H1 (cell line): ENCODE measurements around the gene SCARB1. TPM values are rescaled to one million over a fixed set of nuclear protein-coding genes. Genes with fewer than 3 reads are reported as not detected.

Experiments
- CTCF ChIA-PET: fragments of 300-600 bp; sonication (Branson Sonifier 250); formaldehyde crosslinking; loops from one replicate; lab custom pipeline; 2021; ENCODE audit not compliant: partially characterized antibody; lab: Charles Lee
- POLR2A ChIA-PET: fragments of 300-600 bp; sonication (Branson Sonifier 250); formaldehyde crosslinking; loops from one replicate; lab custom pipeline; 2021; ENCODE audit warnings: inconsistent platforms; ENCODE audit not compliant: partially characterized antibody; lab: Charles Lee
- DNase-seq, 2 experiments: peaks; one replicate each; pipeline versions ENCODE4 v3.0.0 to v3.0.0-alpha.2; 2010 to 2022; ENCODE audit warnings: low spot score in 2 of 2, low read depth in 1 of 2, mixed read lengths in 1 of 2
- FAIRE-seq: peaks from 2 replicates; lab custom pipeline; 2011; peaks lifted over from hg19 to GRCh38; lab: Jason Lieb, UNC
- H2AFZ ChIP-seq: 2 replicates; pipeline ENCODE4 v1.8.1; 2012; ENCODE audit warnings: low read length, inconsistent platforms
- H2AK5ac ChIP-seq: 2 replicates; pipeline ENCODE4 v1.6.1; 2013; ENCODE audit warnings: low read depth, low read length
- H2BK120ac ChIP-seq: replicated peaks from 2 replicates; pipeline ENCODE3; 2013; ENCODE audit warnings: low read depth, low read length, inconsistent platforms
- H2BK12ac ChIP-seq: 2 replicates; pipeline ENCODE4 v1.6.1; 2013; ENCODE audit warnings: low read depth, low read length
- H2BK15ac ChIP-seq: 2 replicates; pipeline ENCODE4 v1.6.1; 2013; ENCODE audit warnings: low read length
- H2BK20ac ChIP-seq: 2 replicates; pipeline ENCODE4 v1.6.1; 2013; ENCODE audit warnings: low read length
- H2BK5ac ChIP-seq: 2 replicates; pipeline ENCODE4 v1.6.1; 2013; ENCODE audit warnings: low read depth, low read length
- H3K14ac ChIP-seq: 2 replicates; pipeline ENCODE4 v1.6.1; 2013; ENCODE audit warnings: inconsistent platforms; ENCODE audit not compliant: insufficient read length
- H3K18ac ChIP-seq: 2 replicates; pipeline ENCODE4 v1.6.1; 2013; ENCODE audit warnings: low read length; ENCODE audit errors: extremely low read depth
- H3K23ac ChIP-seq: 2 replicates; pipeline ENCODE4 v1.6.1; 2013; ENCODE audit warnings: inconsistent platforms; ENCODE audit not compliant: insufficient read length
- H3K23me2 ChIP-seq: 2 replicates; pipeline ENCODE4 v1.6.1; 2013; ENCODE audit warnings: low read depth, low read length
- H3K27ac ChIP-seq: 2 replicates; pipeline ENCODE4 v1.6.1; 2011; ENCODE audit warnings: low read depth, low read length, inconsistent platforms
- H3K27me3 ChIP-seq, 4 experiments: replicated peaks in 1 of 4; 1 replicate in 1 of 4; 2 replicates in 3 of 4; pipeline versions ENCODE4 v1.6.1 to v1.8.1; 2011 to 2013; ENCODE audit warnings: low read length in 3 of 4, mild to moderate bottlenecking in 3 of 4, inconsistent platforms in 2 of 4, mixed read lengths in 2 of 4, moderate library complexity in 1 of 4; ENCODE audit not compliant: control insufficient read depth in 3 of 4, insufficient read depth in 3 of 4; ENCODE audit errors: extremely low read depth in 1 of 4
- H3K36me3 ChIP-seq, 4 experiments: 2 replicates each; pipeline versions ENCODE4 v1.6.1 to v1.8.1; 2011 to 2013; ENCODE audit warnings: mild to moderate bottlenecking in 4 of 4, low read length in 3 of 4, moderate library complexity in 2 of 4, control low read depth in 1 of 4, inconsistent platforms in 1 of 4; ENCODE audit not compliant: insufficient read depth in 4 of 4, control insufficient read depth in 2 of 4
- H3K4ac ChIP-seq: replicated peaks from 2 replicates; pipeline ENCODE3; 2013; ENCODE audit warnings: low read length, low read depth, mixed read lengths, inconsistent platforms; ENCODE audit not compliant: insufficient read length
- H3K4me1 ChIP-seq, 4 experiments: replicated peaks in 1 of 4; 1 replicate in 1 of 4; 2 replicates in 3 of 4; pipeline versions ENCODE4 v1.6.1 to v1.8.1; 2011 to 2013; ENCODE audit warnings: low read length in 3 of 4, inconsistent platforms in 2 of 4, mixed read lengths in 1 of 4; ENCODE audit not compliant: insufficient read depth in 4 of 4, control insufficient read depth in 3 of 4
- H3K4me2 ChIP-seq, 2 experiments: 2 replicates each; pipeline versions ENCODE4 v1.6.1 to v1.8.1; 2011 to 2013; ENCODE audit warnings: low read depth in 2 of 2, low read length in 2 of 2, control low read depth in 1 of 2, inconsistent platforms in 1 of 2, mild to moderate bottlenecking in 1 of 2; ENCODE audit not compliant: insufficient read depth in 1 of 2
- H3K4me3 ChIP-seq, 4 experiments: fragments of 200-600, 300-600 bp in 1 of 4; sonication (generic), shearing (Covaris generic), sonication (Bioruptor Twin) in 1 of 4; 2 replicates each; pipeline versions ENCODE4 v1.5.1 to v1.8.1; 2011 to 2016; ENCODE audit warnings: low read length in 4 of 4, low read depth in 3 of 4, control low read depth in 2 of 4, inconsistent platforms in 2 of 4, mild to moderate bottlenecking in 2 of 4, mixed read lengths in 1 of 4, moderate library complexity in 1 of 4; ENCODE audit not compliant: insufficient read depth in 2 of 4; ENCODE audit errors: extremely low read depth in 1 of 4
- H3K56ac ChIP-seq: replicated peaks from 2 replicates; pipeline ENCODE3; 2013; ENCODE audit warnings: low read depth, mild to moderate bottlenecking, mixed read lengths, low read length, inconsistent platforms; ENCODE audit not compliant: insufficient read length
- H3K79me1 ChIP-seq: 2 replicates; pipeline ENCODE4 v1.6.1; 2013; ENCODE audit warnings: low read depth, low read length, control low read depth
- H3K79me2 ChIP-seq, 2 experiments: 2 replicates each; pipeline versions ENCODE4 v1.6.1 to v1.8.1; 2012 to 2013; ENCODE audit warnings: low read length in 2 of 2, mild to moderate bottlenecking in 2 of 2, inconsistent platforms in 1 of 2; ENCODE audit not compliant: insufficient read depth in 2 of 2, control insufficient read depth in 1 of 2
- H3K9ac ChIP-seq, 4 experiments: replicated peaks in 1 of 4; 1 replicate in 1 of 4; 2 replicates in 3 of 4; pipeline versions ENCODE4 v1.6.1 to v1.8.1; 2011 to 2013; ENCODE audit warnings: low read depth in 3 of 4, low read length in 3 of 4, control low read depth in 2 of 4, mild to moderate bottlenecking in 2 of 4, moderate library complexity in 2 of 4, inconsistent platforms in 1 of 4; ENCODE audit errors: extremely low read depth in 1 of 4
- H3K9me3 ChIP-seq, 2 experiments: 2 replicates each; pipeline versions ENCODE4 v1.6.1 to v1.8.1; 2012 to 2013; ENCODE audit warnings: mild to moderate bottlenecking in 2 of 2, moderate library complexity in 2 of 2, control low read depth in 1 of 2, inconsistent platforms in 1 of 2, low read depth in 1 of 2, low read length in 1 of 2, mixed read lengths in 1 of 2; ENCODE audit not compliant: insufficient read depth in 2 of 2
- H4K20me1 ChIP-seq, 2 experiments: replicated peaks in 1 of 2; 2 replicates each; pipeline versions ENCODE3 to v1.8.1; 2011 to 2013; ENCODE audit warnings: inconsistent platforms in 2 of 2, low read length in 2 of 2, mild to moderate bottlenecking in 1 of 2; ENCODE audit not compliant: insufficient read depth in 2 of 2, control insufficient read depth in 1 of 2
- H4K5ac ChIP-seq: 2 replicates; pipeline ENCODE4 v1.6.1; 2013; ENCODE audit warnings: low read length, low read depth, mixed read lengths, inconsistent platforms; ENCODE audit not compliant: insufficient read length
- H4K8ac ChIP-seq: 2 replicates; pipeline ENCODE4 v1.8.0; 2013; ENCODE audit warnings: mild to moderate bottlenecking, moderate library complexity, low read length, inconsistent platforms; ENCODE audit not compliant: insufficient read depth; ENCODE audit errors: extremely low read depth
- H4K91ac ChIP-seq: replicated peaks from 2 replicates; pipeline ENCODE3; 2013; ENCODE audit warnings: low read length, mixed read lengths, inconsistent platforms; ENCODE audit not compliant: insufficient read length
- SP1 ChIP-seq: IDR thresholded peaks from 2 replicates; pipeline ENCODE4 v1.6.1; 2011; ENCODE audit warnings: low read depth, low read length
- TEAD4 ChIP-seq: IDR thresholded peaks from 2 replicates; pipeline ENCODE4 v1.6.1; 2012; ENCODE audit warnings: low read depth, low read length, inconsistent platforms, mixed read lengths
- WGBS, 2 experiments: shearing (Covaris generic) in 1 of 2; methylation state at CpG; one replicate each; pipeline versions ENCODE4 v1.1.6 to v1.1.7; 2013 to 2015; ENCODE audit warnings: low lambda C conversion rate in 2 of 2, mixed read lengths in 2 of 2, inconsistent platforms in 1 of 2, low coverage in 1 of 2, missing lambda C conversion rate in 1 of 2; ENCODE audit not compliant: insufficient replicate concordance in 2 of 2, insufficient coverage in 1 of 2, insufficient read length in 1 of 2; ENCODE audit errors: extremely low coverage in 1 of 2, missing lambda C conversion rate in 1 of 2; 5-methylcytosine and 5-hydroxymethylcytosine counted together
- polyA plus RNA-seq, 7 experiments: library from polyadenylated mRNA; depleted of rRNA in 3 of 7; stranded (reverse) in 5 of 7; unstranded in 2 of 7; fragments of >200 nt in 5 of 7; fragments of 200-250 nt in 2 of 7; gene quantifications; 1 replicate in 5 of 7; 2 replicates in 1 of 7; 4 replicates in 1 of 7; pipeline versions ENCODE4 v1.2.1 to v1.2.3, GENCODE V29; 2011 to 2013; ENCODE audit warnings: missing spikeins in 2 of 7, mixed read lengths in 2 of 7
- total RNA-seq: library from RNA; stranded (reverse); fragmentation: NEBNext Ultra II Directional; extraction: Animal tissue kit (Norgen Biotek cat#: 25700); gene quantifications from 2 replicates; pipeline ENCODE4 v1.2.1, GENCODE V29; 2021

Gene SCARB1
- total and polyA plus RNA-seq, 2 of the 8 experiments (the other 6 are each of a cell fraction or from before 2014, with no cell fraction given), result 45.3 to 57.1 TPM

DNA sequence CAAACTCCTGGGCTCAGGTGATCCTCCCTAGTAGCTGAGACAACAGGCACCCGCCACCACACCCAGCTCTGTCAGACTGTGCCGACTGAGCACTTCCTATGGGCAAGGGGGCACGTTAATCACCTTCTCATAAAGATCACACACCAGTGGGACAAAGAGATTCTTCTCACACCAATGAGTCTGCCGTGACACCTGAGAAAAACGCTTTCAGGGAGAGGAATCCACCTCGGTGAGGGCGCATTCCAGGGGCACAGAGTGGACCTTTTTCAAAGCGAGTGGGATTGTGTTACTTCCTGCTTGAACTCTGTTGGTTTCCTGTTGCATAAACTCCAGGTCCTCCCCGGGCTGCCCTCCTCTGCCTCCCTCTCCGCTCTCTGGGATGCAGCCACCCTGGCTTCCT, 17.5 kb upstream of the SCARB1 start:
- Histone ChIP-seq H3K4ac (no peak overlapping the region), H2BK120ac (no peak overlapping the region), H2BK20ac (no peak overlapping the region), H4K20me1 (peaks cover 0 to 2% of the 10 kb centered on the region in 2 experiments), H2BK12ac (no peak overlapping the region), H4K5ac (no peak overlapping the region), H3K36me3 (no peaks in the 10 kb centered on the region), H3K18ac (no peak overlapping the region), H2AK5ac (no peak overlapping the region), H2BK5ac (no peak overlapping the region), H3K27ac (no peak overlapping the region), H3K23me2 (peaks cover 4% of the 10 kb centered on the region; the same call in 1 of the 2 replicates), H3K9ac (no peak overlapping the region), H2BK15ac (no peak overlapping the region), H3K27me3 (no peaks in the 10 kb centered on the region), H4K91ac (no peak overlapping the region), H3K14ac (no peak overlapping the region), H3K79me2 (no peaks in the 10 kb centered on the region), H3K79me1 (no peaks in the 10 kb centered on the region), H3K4me1 (peaks cover 0 to 14% (median 7%) of the 10 kb centered on the region in 4 experiments; a peak in 6 of 7 replicates), H3K56ac (no peak overlapping the region), H3K23ac (no peak overlapping the region), H3K4me3 (no peak overlapping the region), H2AFZ (no peak overlapping the region; the same call in 1 of the 2 replicates), H3K9me3 (no peaks in the 10 kb centered on the region), H3K4me2 (no peak overlapping the region), H4K8ac (no peak overlapping the region)
- ChIA-PET POLR2A (no interaction called here), CTCF (interaction anchor here (1.0 to 1.6 kb wide), 3 partner anchors 8 to 26 kb away, joined by 3 to 6 read pairs (median 4); no protein-coding TSS in a partner anchor)
- WGBS, 2 experiments, result 87% methylated on average over 10 of the region's 10 CpGs; no CpG with 5 or more reads in 1 of the 2 experiments
- TF ChIP-seq TEAD4 (peak; percentile 60; the same call in 1 of the 2 replicates), SP1 (no peak)
- no peak for DNase-seq
- FAIRE-seq, result no peak
